Right cardiac atrium (tissue), 5 donors: ENCODE data around the gene TBCD. TPM values are rescaled to one million over a fixed set of nuclear protein-coding genes. Genes with fewer than 3 reads are reported as not detected.
A peak's percentile ranks its signal among the peaks of the same experiment; 100 is the strongest.

Experiments
- ATAC-seq, 2 donors: fragments of 200-7000 bp; cut with Tn5 transposase; one replicate each; pipeline versions ENCODE4 v1.8.0 to v1.9.1; 2020; ENCODE audit warnings: moderate library complexity in 2 of 2, mild to moderate bottlenecking in 1 of 2
- DNase-seq, 3 donors: peaks; one replicate each; pipeline ENCODE4 v3.0.0-alpha.2; 2020
- H3K27ac ChIP-seq: one replicate; pipeline ENCODE4 v1.5.1; 2013; ENCODE audit warnings: mild to moderate bottlenecking, low read length, control low read depth, moderate library complexity
- H3K27me3 ChIP-seq: one replicate; pipeline ENCODE4 v1.6.1; 2013; ENCODE audit not compliant: control insufficient read depth, insufficient read depth
- H3K4me1 ChIP-seq: one replicate; pipeline ENCODE4 v1.6.1; 2013; ENCODE audit warnings: low read length; ENCODE audit not compliant: control insufficient read depth, insufficient read depth
- H3K4me3 ChIP-seq: one replicate; pipeline ENCODE4 v1.5.1; 2013; ENCODE audit warnings: low read length, control low read depth
- H3K9me3 ChIP-seq: one replicate; pipeline ENCODE4 v1.6.1; 2013; ENCODE audit warnings: low read length; ENCODE audit not compliant: control insufficient read depth
- WGBS: extraction: QIAGEN DNeasy Blood & Tissue Kit; methylation state at CpG from one replicate; pipeline ENCODE4 v1.1.7; 2013; 5-methylcytosine and 5-hydroxymethylcytosine counted together
- intact Hi-C, 4 donors: fragments of 100-400 bp; cut with DNase I; formaldehyde crosslinking; loops; one replicate each; pipeline versions ENCODE4 v1.11.0 to v1.14.0; 2022 to 2023
- polyA plus RNA-seq: library from polyadenylated mRNA; stranded (reverse); fragments of 200-250 nt; gene quantifications from one replicate; pipeline ENCODE4 v1.2.3, GENCODE V29; 2013
- total RNA-seq, 4 donors: library from RNA; stranded (reverse); fragmentation: NEBNext Ultra II Directional; extraction: Animal tissue kit (Norgen Biotek cat#: 25700); gene quantifications; one replicate each; pipeline ENCODE4 v1.2.1, GENCODE V29; 2021
- donor health status: healthy with polysubstance abuse.
- donor health status: DM: no; HTN: yes; CAD: no.
- donor health status: DM: no; HTN: no; CAD: no.
- donor health status: DM: no; HTN: yes; CAD: no; lungs with severe emphysema.
- donor health status: DM: yes; HTN: yes; CAD: no.

The TBCD gene
- total and polyA plus RNA-seq, 5 donors = 36.2 to 43.9 (median 41.2) TPM

GRCh38 chr17:82876602-82877379 is 124.9 kb downstream of the TBCD start:
- Histone ChIP-seq H3K4me1 (no peaks in the 10 kb centered on the region), H3K4me3 (no peak overlapping the region), H3K9me3 (no peaks in the 10 kb centered on the region), H3K27ac (no peak overlapping the region), H3K27me3 (no peaks in the 10 kb centered on the region)
- intact Hi-C loops = no loop called here
- DNase-seq = peak; percentile 81 to 93 (median 92)
- WGBS = 21% methylated on average over 14 of the region's 14 CpGs
- peak; percentile 91 to 94 for ATAC-seq

GRCh38 chr17:82878527-82878926 is 126.7 kb downstream of the TBCD start:
- H3K27ac ChIP-seq = no peak overlapping the region
- no peaks in the 10 kb centered on the region for H3K9me3 ChIP-seq
- H3K27me3 ChIP-seq = no peaks in the 10 kb centered on the region
- 65% methylated on average over 9 of the region's 9 CpGs for WGBS
- DNase-seq = peak in 1 of 3 donors; percentile 7
- ATAC-seq = no peak
- no peak overlapping the region for H3K4me3 ChIP-seq
- H3K4me1 ChIP-seq = no peaks in the 10 kb centered on the region
- intact Hi-C loops = no loop called here

GRCh38 chr17:82879241-82879640 is 127.4 kb downstream of the TBCD start:
- ATAC-seq = no peak
- no peaks in the 10 kb centered on the region for H3K27me3 ChIP-seq
- no peak overlapping the region for H3K4me3 ChIP-seq
- no peak overlapping the region for H3K27ac ChIP-seq
- peak in 2 of 3 donors; percentile 37 to 50 for DNase-seq
- H3K9me3 ChIP-seq = no peaks in the 10 kb centered on the region
- WGBS = 97% methylated on average over 15 of the region's 15 CpGs
- H3K4me1 ChIP-seq = no peaks in the 10 kb centered on the region
- intact Hi-C loops = no loop called here

GRCh38 chr17:82880620-82881323 is 128.9 kb downstream of the TBCD start:
- peak in 2 of 3 donors; percentile 51 to 55 for DNase-seq
- Histone ChIP-seq H3K27me3 (no peaks in the 10 kb centered on the region), H3K4me3 (no peak overlapping the region), H3K9me3 (no peaks in the 10 kb centered on the region), H3K27ac (no peak overlapping the region), H3K4me1 (no peaks in the 10 kb centered on the region)
- ATAC-seq = no peak
- 83% methylated on average over 25 of the region's 25 CpGs for WGBS
- intact Hi-C loops = no loop called here

- H3K4me1 ChIP-seq = peaks cover 4% of the 10 kb centered on the region
- WGBS = 73% methylated on average over 21 of the region's 21 CpGs
- ATAC-seq = no peak
- no peaks in the 10 kb centered on the region for H3K9me3 ChIP-seq
- H3K4me3 ChIP-seq = no peak overlapping the region
- intact Hi-C loops = no loop called here
- no peaks in the 10 kb centered on the region for H3K27me3 ChIP-seq
- H3K27ac ChIP-seq = no peak overlapping the region
- DNase-seq = peak in 2 of 3 donors; percentile 68 to 78
Observed at GRCh38 chr17:82881324-82881823, 129.5 kb downstream of the TBCD start.

GRCh38 chr17:82881900-82882714 is 130.2 kb downstream of the TBCD start:
- intact Hi-C loops = no loop called here
- DNase-seq (peak; percentile 73 to 86 (median 82)), ATAC-seq (peak; percentile 34 to 57)
- no peaks in the 10 kb centered on the region for H3K27me3 ChIP-seq
- WGBS = 81% methylated on average over 17 of the region's 17 CpGs
- no peaks in the 10 kb centered on the region for H3K9me3 ChIP-seq
- peaks cover 4% of the 10 kb centered on the region for H3K4me1 ChIP-seq
- H3K27ac ChIP-seq = no peak overlapping the region
- H3K4me3 ChIP-seq = no peak overlapping the region

- Histone ChIP-seq H3K27ac (no peak overlapping the region), H3K4me1 (peaks cover 4% of the 10 kb centered on the region), H3K4me3 (no peak overlapping the region), H3K27me3 (no peaks in the 10 kb centered on the region), H3K9me3 (no peaks in the 10 kb centered on the region)
- WGBS = 88% methylated on average over 39 of the region's 39 CpGs
- intact Hi-C loops = no loop called here
- peak in 2 of 3 donors; percentile 68 to 75 for DNase-seq
- ATAC-seq = peak in 1 of 2 donors; percentile 10
Observed at GRCh38 chr17:82882715-82883418, 131.0 kb downstream of the TBCD start.

GRCh38 chr17:82883419-82884031 is 131.7 kb downstream of the TBCD start:
- no peaks in the 10 kb centered on the region for H3K9me3 ChIP-seq
- H3K27ac ChIP-seq = no peak overlapping the region
- ATAC-seq = no peak
- WGBS = 91% methylated on average over 23 of the region's 23 CpGs
- H3K4me1 ChIP-seq = peaks cover 4% of the 10 kb centered on the region
- no peak overlapping the region for H3K4me3 ChIP-seq
- intact Hi-C loops = no loop called here
- H3K27me3 ChIP-seq = no peaks in the 10 kb centered on the region
- peak; percentile 6 to 41 (median 17) for DNase-seq

- no peak overlapping the region for H3K27ac ChIP-seq
- no peaks in the 10 kb centered on the region for H3K27me3 ChIP-seq
- H3K4me3 ChIP-seq = no peak overlapping the region
- no peaks in the 10 kb centered on the region for H3K9me3 ChIP-seq
- DNase-seq = peak; percentile 54 to 82 (median 73)
- ATAC-seq = peak; percentile 53 to 58
- H3K4me1 ChIP-seq = peaks cover 4% of the 10 kb centered on the region
- WGBS = 61% methylated on average over 25 of the region's 25 CpGs
- intact Hi-C loops = no loop called here
Observed at GRCh38 chr17:82884341-82884969, 132.6 kb downstream of the TBCD start.
